H9 (cell line): Measurements from ENCODE around the gene LRRC3C. TPM values are rescaled to one million over a fixed set of nuclear protein-coding genes. Genes with fewer than 3 reads are reported as not detected.

Source experiments
- DNase-seq: peaks from one replicate; pipeline ENCODE4 v3.0.0-alpha.2; 2017
- H2AFZ ChIP-seq: one replicate; pipeline ENCODE4 v1.6.1; 2013; ENCODE audit warnings: mild to moderate bottlenecking, low read length, control low read depth, moderate library complexity
- H2AK5ac ChIP-seq: 2 replicates; pipeline ENCODE4 v1.6.1; 2013; ENCODE audit warnings: low read length, control low read depth, mixed read lengths; ENCODE audit not compliant: insufficient read length
- H2BK120ac ChIP-seq: one replicate; pipeline ENCODE4 v1.6.1; 2013; ENCODE audit warnings: low read depth, mild to moderate bottlenecking, low read length, control low read depth, inconsistent platforms; ENCODE audit not compliant: poor library complexity, severe bottlenecking
- H2BK12ac ChIP-seq: 2 replicates; pipeline ENCODE4 v1.6.1; 2013; ENCODE audit warnings: low read length, control low read depth, mixed read lengths, low read depth; ENCODE audit not compliant: insufficient read length
- H2BK15ac ChIP-seq: 2 replicates; pipeline ENCODE4 v1.6.1; 2013; ENCODE audit warnings: low read depth, low read length, control low read depth
- H2BK20ac ChIP-seq: one replicate; pipeline ENCODE4 v1.6.1; 2013; ENCODE audit warnings: low read depth, mild to moderate bottlenecking, low read length, control low read depth, inconsistent platforms; ENCODE audit not compliant: poor library complexity, severe bottlenecking
- H2BK5ac ChIP-seq: 2 replicates; pipeline ENCODE4 v1.6.1; 2013; ENCODE audit warnings: low read length, control low read depth, mixed read lengths; ENCODE audit not compliant: insufficient read length
- H3K14ac ChIP-seq: 2 replicates; pipeline ENCODE4 v1.6.1; 2013; ENCODE audit warnings: low read length, control low read depth; ENCODE audit not compliant: insufficient read depth
- H3K18ac ChIP-seq: 2 replicates; pipeline ENCODE4 v1.6.1; 2013; ENCODE audit warnings: low read depth, mild to moderate bottlenecking, mixed read lengths, low read length, control low read depth; ENCODE audit not compliant: insufficient read length
- H3K23ac ChIP-seq: 2 replicates; pipeline ENCODE4 v1.6.1; 2013; ENCODE audit warnings: low read length, control low read depth, mixed read lengths, low read depth; ENCODE audit not compliant: insufficient read length
- H3K23me2 ChIP-seq: 2 replicates; pipeline ENCODE4 v1.6.1; 2013; ENCODE audit warnings: low read depth, mild to moderate bottlenecking, mixed read lengths, low read length, control low read depth; ENCODE audit not compliant: insufficient read length, poor library complexity, severe bottlenecking
- H3K27ac ChIP-seq: 2 replicates; pipeline ENCODE4 v1.5.1; 2013; ENCODE audit warnings: low read length, control low read depth, mixed read lengths, low read depth; ENCODE audit not compliant: insufficient read length
- H3K27me3 ChIP-seq: 2 replicates; pipeline ENCODE4 v1.6.1; 2013; ENCODE audit warnings: low read length, control low read depth, inconsistent platforms; ENCODE audit not compliant: insufficient read depth
- H3K4ac ChIP-seq: 2 replicates; pipeline ENCODE4 v1.6.1; 2013; ENCODE audit warnings: low read depth, mild to moderate bottlenecking, control low read depth, inconsistent platforms, low read length, moderate library complexity
- H3K4me1 ChIP-seq: 2 replicates; pipeline ENCODE4 v1.6.1; 2013; ENCODE audit warnings: low read length, control low read depth, inconsistent platforms; ENCODE audit not compliant: insufficient read depth
- H3K4me2 ChIP-seq: 2 replicates; pipeline ENCODE4 v1.6.1; 2013; ENCODE audit warnings: low read length, control low read depth, mixed read lengths; ENCODE audit not compliant: insufficient read length, insufficient read depth
- H3K56ac ChIP-seq: 2 replicates; pipeline ENCODE4 v1.6.1; 2013; ENCODE audit warnings: low read depth, mild to moderate bottlenecking, mixed read lengths, low read length, control low read depth; ENCODE audit not compliant: insufficient read length
- H3K79me1 ChIP-seq: 2 replicates; pipeline ENCODE4 v1.6.1; 2013; ENCODE audit warnings: low read depth, mild to moderate bottlenecking, moderate library complexity, low read length, control low read depth, inconsistent platforms; ENCODE audit not compliant: insufficient read depth, poor library complexity, severe bottlenecking
- H3K79me2 ChIP-seq: 2 replicates; pipeline ENCODE4 v1.6.1; 2013; ENCODE audit warnings: low read length, control low read depth, inconsistent platforms; ENCODE audit not compliant: insufficient read depth
- H3K9ac ChIP-seq: 2 replicates; pipeline ENCODE4 v1.6.1; 2013; ENCODE audit warnings: low read length, control low read depth, mixed read lengths; ENCODE audit not compliant: insufficient read length; ENCODE audit errors: extremely low read depth
- H3K9me3 ChIP-seq: one replicate; pipeline ENCODE4 v1.6.1; 2013; ENCODE audit warnings: low read depth, low read length, inconsistent platforms; ENCODE audit not compliant: control insufficient read depth
- H3T11ph ChIP-seq: one replicate; pipeline ENCODE4 v1.6.1; 2013; ENCODE audit warnings: mild to moderate bottlenecking, low read length, control low read depth, inconsistent platforms
- H4K20me1 ChIP-seq: one replicate; pipeline ENCODE4 v1.6.1; 2013; ENCODE audit not compliant: control insufficient read depth, insufficient read length, insufficient read depth
- H4K5ac ChIP-seq: 2 replicates; pipeline ENCODE4 v1.6.1; 2013; ENCODE audit warnings: low read depth, mild to moderate bottlenecking, mixed read lengths, low read length, control low read depth; ENCODE audit not compliant: insufficient read length
- H4K8ac ChIP-seq: replicated peaks from 2 replicates; pipeline ENCODE4 v1.6.1; 2013; ENCODE audit warnings: low read length, control low read depth, mixed read lengths, low read depth; ENCODE audit not compliant: insufficient read length
- H4K91ac ChIP-seq: 2 replicates; pipeline ENCODE4 v1.6.1; 2013; ENCODE audit warnings: low read depth, mild to moderate bottlenecking, moderate library complexity, mixed read lengths, low read length, control low read depth; ENCODE audit not compliant: insufficient read length
- H3K27ac Mint-ChIP-seq, 3 experiments: 2 replicates in 2 of 3; 3 replicates in 1 of 3; pipeline ENCODE4 v1.8.0; 2020 to 2021; ENCODE audit warnings: mixed read lengths in 3 of 3, mild to moderate bottlenecking in 1 of 3, moderate library complexity in 1 of 3
- H3K27me3 Mint-ChIP-seq: 2 replicates; pipeline ENCODE4 v1.8.0; 2021; ENCODE audit warnings: low read depth, mild to moderate bottlenecking, moderate library complexity, mixed read lengths
- H3K36me3 Mint-ChIP-seq, 3 experiments: 2 replicates in 2 of 3; 3 replicates in 1 of 3; pipeline ENCODE4 v1.8.0; 2020 to 2021; ENCODE audit warnings: low read depth in 3 of 3, mixed read lengths in 3 of 3; ENCODE audit not compliant: insufficient read depth in 1 of 3
- H3K4me1 Mint-ChIP-seq, 2 experiments: 2 replicates each; pipeline ENCODE4 v1.8.0; 2020; ENCODE audit warnings: mixed read lengths in 2 of 2
- H3K4me3 Mint-ChIP-seq, 2 experiments: 2 replicates in 1 of 2; 3 replicates in 1 of 2; pipeline ENCODE4 v1.8.0; 2020 to 2021; ENCODE audit warnings: mild to moderate bottlenecking in 2 of 2, mixed read lengths in 2 of 2, moderate library complexity in 1 of 2
- H3K9me3 Mint-ChIP-seq, 2 experiments: 2 replicates in 1 of 2; 3 replicates in 1 of 2; pipeline ENCODE4 v1.8.0; 2020; ENCODE audit warnings: mild to moderate bottlenecking in 2 of 2, mixed read lengths in 2 of 2, moderate library complexity in 1 of 2
- CTCF ChIP-seq: fragments of 200-600 bp; sonication (generic); conservative IDR thresholded peaks from 3 replicates; pipeline ENCODE4 v1.8.0; 2021; ENCODE audit warnings: antibody characterized with exemption, mild to moderate bottlenecking
- WGBS: extraction: QIAGEN DNeasy Blood & Tissue Kit; methylation state at CpG from one replicate; pipeline ENCODE4 v1.1.7; 2013; ENCODE audit warnings: missing lambda C conversion rate, low lambda C conversion rate, mixed read lengths; ENCODE audit not compliant: insufficient read length; ENCODE audit errors: extremely low coverage; 5-methylcytosine and 5-hydroxymethylcytosine counted together
- total RNA-seq: library from RNA; stranded (reverse); gene quantifications from 2 replicates; pipeline ENCODE4 v1.2.1, GENCODE V29; 2021

LRRC3C gene
- total RNA-seq, 1 experiment from 2014 or later, result not detected

GRCh38 chr17:39981766-39982375, 54.3 kb downstream of the LRRC3C start:
- no peak overlapping the region for H3K18ac ChIP-seq
- H3K14ac ChIP-seq, result no peak overlapping the region
- no peak overlapping the region for H4K91ac ChIP-seq
- H4K8ac ChIP-seq, result no peak overlapping the region
- H3K4me2 ChIP-seq, result peak overlapping the region; percentile 78
- H2BK5ac ChIP-seq, result no peak overlapping the region
- Mint-ChIP-seq H3K9me3 (no peaks in the 10 kb centered on the region), H3K36me3 (peaks cover 29 to 39% (median 36%) of the 10 kb centered on the region in 3 experiments; a peak in 6 of 7 replicates), H3K4me1 (peaks cover 23 to 25% of the 10 kb centered on the region in 2 experiments), H3K27ac (peak overlapping the region; percentile 86 to 99 (median 96)), H3K27me3 (no peaks in the 10 kb centered on the region), H3K4me3 (peak overlapping the region; percentile 96 to 98)
- no peak for TF ChIP-seq CTCF
- WGBS, result no CpG with 5 or more reads among the region's 7 CpGs
- no peak overlapping the region for H2AFZ ChIP-seq
- H3K79me1 ChIP-seq, result peaks cover 2% of the 10 kb centered on the region
- no peaks in the 10 kb centered on the region for H4K20me1 ChIP-seq
- H3K27me3 ChIP-seq, result no peaks in the 10 kb centered on the region
- H2BK120ac ChIP-seq, result no peak overlapping the region
- no peak overlapping the region for H3K23ac ChIP-seq
- peaks cover 12% of the 10 kb centered on the region for H3K23me2 ChIP-seq
- H2AK5ac ChIP-seq, result no peak overlapping the region
- H3K79me2 ChIP-seq, result peaks cover 12% of the 10 kb centered on the region
- H2BK12ac ChIP-seq, result no peak overlapping the region
- no peak overlapping the region for H2BK15ac ChIP-seq
- no peak overlapping the region for H3T11ph ChIP-seq
- H3K4me1 ChIP-seq, result peaks cover 8% of the 10 kb centered on the region; the same call in 1 of the 2 replicates
- H3K27ac ChIP-seq, result no peak overlapping the region
- no peak overlapping the region for H3K56ac ChIP-seq
- no peak overlapping the region for H2BK20ac ChIP-seq
- peak overlapping the region; percentile 95 for H3K9ac ChIP-seq
- H3K9me3 ChIP-seq, result no peaks in the 10 kb centered on the region
- no peak for DNase-seq
- no peak overlapping the region for H4K5ac ChIP-seq
- H3K4ac ChIP-seq, result no peak overlapping the region
